Measurements from ENCODE around the gene MPHOSPH9. TPM values are rescaled to one million over a fixed set of nuclear protein-coding genes. Genes with fewer than 3 reads are reported as not detected.
A peak's percentile ranks its signal among the peaks of the same experiment; 100 is the strongest.

The MPHOSPH9 gene
- total RNA-seq, 1 donor, result 61.3 TPM

GRCh38 chr12:123142518-123142840, 90.5 kb downstream of the MPHOSPH9 start:
- TF ChIP-seq CTCF (IDR thresholded peaks at IDR 0.05; ENCODE audit: insufficient read depth, low read depth, low read length), result no peak
- no peak for DNase-seq (ENCODE audit: low read depth)
- H3K4me3 ChIP-seq (ENCODE audit: low read depth, low read length), result no peak overlapping the region

- H3K4me3 ChIP-seq (ENCODE audit: low read depth, low read length), result peak overlapping the region; percentile 0
- no peak for TF ChIP-seq CTCF (IDR thresholded peaks at IDR 0.05; ENCODE audit: insufficient read depth, low read depth, low read length)
- DNase-seq (ENCODE audit: low read depth), result peak; percentile 85
Observed at GRCh38 chr12:123141615-123142517, 91.1 kb downstream of the MPHOSPH9 start.

GRCh38 chr12:123140676-123141614, 92.0 kb downstream of the MPHOSPH9 start:
- no peak for DNase-seq (ENCODE audit: low read depth)
- peak overlapping the region; percentile 0 for H3K4me3 ChIP-seq (ENCODE audit: low read depth, low read length)
- no peak for TF ChIP-seq CTCF (IDR thresholded peaks at IDR 0.05; ENCODE audit: insufficient read depth, low read depth, low read length)

- H3K4me3 ChIP-seq (ENCODE audit: low read depth, low read length), result no peak overlapping the region
- no peak for TF ChIP-seq CTCF (IDR thresholded peaks at IDR 0.05; ENCODE audit: insufficient read depth, low read depth, low read length)
- DNase-seq (ENCODE audit: low read depth), result peak; percentile 57
Observed at GRCh38 chr12:123139926-123140675, 92.8 kb downstream of the MPHOSPH9 start.

GRCh38 chr12:123135688-123136087, 97.3 kb downstream of the MPHOSPH9 start:
- no peak for DNase-seq (ENCODE audit: low read depth)
- no peak for TF ChIP-seq CTCF (IDR thresholded peaks at IDR 0.05; ENCODE audit: insufficient read depth, low read depth, low read length)
- H3K4me3 ChIP-seq (ENCODE audit: low read depth, low read length), result no peak overlapping the region

- H3K4me3 ChIP-seq (ENCODE audit: low read depth, low read length), result no peak overlapping the region
- no peak for TF ChIP-seq CTCF (IDR thresholded peaks at IDR 0.05; ENCODE audit: insufficient read depth, low read depth, low read length)
- DNase-seq (ENCODE audit: low read depth), result no peak
Observed at GRCh38 chr12:123134826-123135225, 98.1 kb downstream of the MPHOSPH9 start.
